HepG2 (cell line): ENCODE measurements around the gene HTR7. TPM values are rescaled to one million over a fixed set of nuclear protein-coding genes. Genes with fewer than 3 reads are reported as not detected.

Source experiments
- AFF4 ChIP-seq: sonication (generic); formaldehyde crosslinking; IDR thresholded peaks from 2 replicates; pipeline ENCODE4 v1.4.0; 2020; ENCODE audit warnings: missing genetic modification reagents
- ARID3A ChIP-seq: IDR thresholded peaks from 2 replicates; pipeline ENCODE4 v1.6.1; 2012; ENCODE audit warnings: low read depth, low read length, improper control_type of control experiment
- ARNT ChIP-seq: fragments of 450-650 bp; IDR thresholded peaks from 2 replicates; pipeline ENCODE4 v1.6.1; 2017
- ETS1 ChIP-seq: sonication (generic); formaldehyde crosslinking; IDR thresholded peaks from 2 replicates; pipeline ENCODE4 v1.4.0; 2020; ENCODE audit warnings: missing genetic modification reagents
- GPBP1L1 ChIP-seq: sonication (generic); formaldehyde crosslinking; IDR thresholded peaks from 2 replicates; pipeline ENCODE4 v1.5.0; 2020; ENCODE audit warnings: mild to moderate bottlenecking, missing genetic modification reagents
- KDM4B ChIP-seq: sonication (generic); formaldehyde crosslinking; IDR thresholded peaks from 2 replicates; pipeline ENCODE4 v1.4.0; 2020; ENCODE audit warnings: missing genetic modification reagents
- LRRFIP1 ChIP-seq: sonication (generic); formaldehyde crosslinking; conservative IDR thresholded peaks from 2 replicates; pipeline ENCODE4 v1.4.0; 2020; ENCODE audit warnings: missing genetic modification reagents
- NAIF1 ChIP-seq: sonication (generic); formaldehyde crosslinking; IDR thresholded peaks from 2 replicates; pipeline ENCODE4 v1.5.0; 2020; ENCODE audit warnings: mild to moderate bottlenecking, missing genetic modification reagents, borderline replicate concordance
- PRMT3 ChIP-seq: sonication (generic); formaldehyde crosslinking; IDR thresholded peaks from 2 replicates; pipeline ENCODE4 v1.8.1; 2022; ENCODE audit warnings: low read depth, mild to moderate bottlenecking, moderate library complexity, missing genetic modification reagents, borderline replicate concordance
- SRF ChIP-seq: IDR thresholded peaks from 2 replicates; pipeline ENCODE4 v1.6.1; 2011; ENCODE audit warnings: mild to moderate bottlenecking, low read depth, low read length, moderate library complexity
- UBTF ChIP-seq: sonication (generic); formaldehyde crosslinking; IDR thresholded peaks from 2 replicates; pipeline ENCODE4 v1.4.0; 2020; ENCODE audit warnings: mild to moderate bottlenecking, missing genetic modification reagents
- ZFX ChIP-seq: sonication (generic); formaldehyde crosslinking; IDR thresholded peaks from 2 replicates; pipeline ENCODE4 v1.4.0; 2020; ENCODE audit warnings: mild to moderate bottlenecking, low read depth, missing genetic modification reagents, moderate library complexity
- ZNF513 ChIP-seq: sonication (generic); formaldehyde crosslinking; conservative IDR thresholded peaks from 2 replicates; pipeline ENCODE4 v1.5.0; 2020; ENCODE audit warnings: missing genetic modification reagents
- ZNF883 ChIP-seq: sonication (generic); formaldehyde crosslinking; IDR thresholded peaks from 2 replicates; pipeline ENCODE4 v1.5.1; 2020; ENCODE audit warnings: mild to moderate bottlenecking, missing genetic modification reagents; ENCODE audit errors: not compliant biosample characterization
- polyA plus RNA-seq, 8 experiments: library from polyadenylated mRNA; depleted of rRNA in 3 of 8; stranded (reverse) in 7 of 8; unstranded in 1 of 8; fragments of >200 nt; fragmentation: Illumina TruSeq in 4 of 8; extraction: Trizol in 4 of 8; gene quantifications; 2 replicates each; pipeline versions ENCODE4 v1.2.1 to v1.2.3, GENCODE V29; 2011 to 2016; ENCODE audit warnings: low read depth in 4 of 8, missing spikeins in 1 of 8, mixed read lengths in 1 of 8; ENCODE audit not compliant: insufficient read depth in 1 of 8
- total RNA-seq, 5 experiments: library from RNA; depleted of rRNA; stranded (reverse); fragments of >200 nt; fragmentation: Illumina TruSeq; extraction: Trizol; gene quantifications; 2 replicates each; pipeline ENCODE4 v1.2.3, GENCODE V29; 2016; ENCODE audit warnings: low read depth in 1 of 5

Gene HTR7
- total and polyA plus RNA-seq, 2 of the 13 experiments (the other 11 are each of a cell fraction or from before 2014, with no cell fraction given): 0.04 TPM; not detected in 1

- TF ChIP-seq ARID3A: no peak
- no peak for TF ChIP-seq AFF4
- TF ChIP-seq GPBP1L1 (CRISPR knock-in tag): no peak
- no peak for TF ChIP-seq ZNF513 (CRISPR knock-in tag)
- no peak for TF ChIP-seq ZNF883
- TF ChIP-seq PRMT3: no peak
- TF ChIP-seq UBTF (CRISPR knock-in tag): no peak
- no peak for TF ChIP-seq ETS1 (CRISPR knock-in tag)
- TF ChIP-seq SRF: no peak
- 0 out of 2 replicates have a peak, but pooled peaks have one; percentile 42 for TF ChIP-seq NAIF1 (CRISPR knock-in tag)
- TF ChIP-seq KDM4B (CRISPR knock-in tag): no peak
- no peak for TF ChIP-seq ZFX (CRISPR knock-in tag)
- no peak for TF ChIP-seq ARNT
- no peak for TF ChIP-seq LRRFIP1 (CRISPR knock-in tag)
Measured at GRCh38 chr10:90871279-90871765, 13.5 kb upstream of the HTR7 start (continued).
